ENCODE measurements around the gene CHAMP1.
"Not testable (repeated sequence)": the region's sequence is repeated elsewhere in the genome, so short reads cannot be mapped to it uniquely, and the experiment has no call there.

CHAMP1 gene

GRCh38 chr13:114299604-114300305, 14.5 kb upstream of the CHAMP1 start:
- DNase-seq (ENCODE audit: low spot score) = no peak

DNA sequence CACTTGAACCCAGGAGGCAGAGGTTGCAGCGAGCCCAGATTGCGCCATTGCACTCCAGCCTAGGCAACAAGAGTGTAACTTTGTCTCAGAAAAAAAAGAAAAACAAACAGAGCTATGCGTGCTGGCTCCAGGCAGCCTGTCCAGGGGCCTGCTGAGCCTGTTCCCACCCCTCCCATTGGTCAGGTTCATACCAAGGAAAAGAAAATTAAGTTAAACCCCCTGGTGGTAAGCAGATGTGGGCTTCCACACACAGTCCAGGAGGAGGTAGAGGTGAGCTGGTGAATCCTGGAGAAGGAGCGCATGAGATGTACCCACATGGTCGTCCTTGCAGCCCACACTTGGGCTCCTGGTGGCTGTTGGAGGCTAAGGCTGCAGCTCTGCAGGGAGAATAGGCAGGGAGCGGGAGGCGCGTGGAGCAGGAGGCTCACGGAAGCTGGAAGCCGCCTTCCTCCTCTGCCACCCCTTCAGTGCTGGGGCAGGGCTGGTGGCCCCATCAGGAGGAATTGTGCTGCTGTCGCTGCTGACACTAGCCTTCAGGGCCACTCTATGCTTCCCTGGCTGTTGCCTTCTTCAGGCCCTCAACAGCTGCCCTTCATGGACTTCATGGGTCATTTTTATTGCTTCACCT, 10.5 kb upstream of the CHAMP1 start:
- DNase-seq (ENCODE audit: low spot score) = no peak

DNA sequence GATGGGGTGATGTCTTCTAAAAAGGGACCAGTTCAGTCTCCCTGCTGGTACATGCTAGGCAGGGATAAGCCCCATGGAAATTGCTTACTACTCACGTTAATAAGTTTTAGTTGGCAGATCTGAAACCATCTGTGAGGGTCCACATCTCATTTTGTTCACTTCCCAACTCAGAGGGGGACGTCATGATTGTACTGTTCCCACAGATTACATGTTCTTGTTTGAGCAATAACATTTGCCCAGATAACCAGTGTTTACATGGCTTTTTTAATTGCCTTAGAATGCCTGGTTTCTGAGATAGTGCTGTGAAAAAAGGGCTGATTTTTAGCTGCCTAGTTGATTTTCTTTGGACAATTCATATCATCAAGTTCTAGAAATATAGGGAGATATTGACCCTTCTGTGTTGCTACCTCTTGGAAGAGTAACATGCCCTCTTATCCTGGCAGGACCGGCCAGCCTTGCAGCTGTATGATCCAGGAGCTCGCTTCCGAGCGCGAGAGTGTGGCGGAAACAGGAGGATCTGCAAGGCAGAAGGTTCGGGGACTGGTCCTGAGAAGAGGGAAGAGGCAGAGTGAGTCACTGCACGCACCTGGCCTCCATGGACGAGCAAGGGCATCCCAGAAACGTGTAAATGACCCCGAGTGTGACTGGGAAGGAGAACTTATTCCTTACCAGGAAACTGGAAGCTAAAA, 9.8 kb upstream of the CHAMP1 start:
- no peak for DNase-seq (ENCODE audit: low spot score)

DNA sequence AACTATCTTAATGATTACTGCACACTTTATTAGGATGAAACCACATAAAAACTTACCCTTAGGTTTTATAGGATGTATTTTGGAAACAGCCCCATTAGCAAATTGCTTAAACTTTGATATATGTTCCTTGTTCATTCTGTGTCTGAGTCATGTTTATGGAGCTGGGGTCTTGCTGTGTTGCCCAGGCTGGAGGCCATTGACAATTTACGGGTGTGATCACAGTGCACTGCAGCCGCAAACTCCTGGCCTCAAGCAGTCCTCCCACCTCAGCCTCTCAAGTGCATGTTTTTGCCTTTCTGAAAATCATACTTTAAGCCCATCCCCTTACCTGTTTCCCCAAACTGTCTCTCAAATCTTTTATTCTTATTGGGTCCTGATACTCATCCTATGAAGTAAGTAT, 5.2 kb upstream of the CHAMP1 start:
- DNase-seq (ENCODE audit: low spot score) = no peak

- DNase-seq (ENCODE audit: low spot score) = no peak
Observed at GRCh38 chr13:114309806-114310410, 4.4 kb upstream of the CHAMP1 start.

GRCh38 chr13:114310956-114311355, 3.3 kb upstream of the CHAMP1 start:
- no peak for DNase-seq (ENCODE audit: low spot score)

- no peak for DNase-seq (ENCODE audit: low spot score)
Observed at GRCh38 chr13:114311387-114311786, 2.9 kb upstream of the CHAMP1 start.

- DNase-seq (ENCODE audit: low spot score) = no peak
Observed at GRCh38 chr13:114311908-114312307, 2.4 kb upstream of the CHAMP1 start.

GRCh38 chr13:114313061-114313860, 1.0 kb upstream of the CHAMP1 start:
- no peak for DNase-seq (ENCODE audit: low spot score)

GRCh38 chr13:114315074-114315785, 927 bp downstream of the CHAMP1 start:
- no peak for DNase-seq (ENCODE audit: low spot score)

DNA sequence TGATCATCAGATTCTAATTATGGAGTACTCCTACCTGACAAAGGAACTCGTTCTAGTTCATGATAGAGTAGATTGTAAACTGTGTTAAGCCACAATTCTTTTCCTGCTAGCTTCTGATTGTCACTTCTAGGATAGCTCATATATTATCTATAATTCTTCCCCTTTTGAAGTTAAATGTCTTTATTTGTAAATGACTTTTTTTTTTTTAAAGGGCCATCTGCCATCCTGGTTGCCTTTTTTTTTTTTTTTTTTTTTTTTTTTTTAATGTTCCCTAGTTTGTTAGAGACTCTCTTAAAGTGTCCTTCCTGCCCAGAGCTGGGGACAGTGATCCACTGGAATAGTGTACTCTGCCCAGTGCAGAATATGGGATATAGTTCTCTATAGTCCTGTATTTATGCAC, 4.3 kb downstream of the CHAMP1 start:
- DNase-seq (ENCODE audit: low spot score) = no peak

GRCh38 chr13:114319441-114319913, 5.2 kb downstream of the CHAMP1 start:
- no peak for DNase-seq (ENCODE audit: low spot score)

DNA sequence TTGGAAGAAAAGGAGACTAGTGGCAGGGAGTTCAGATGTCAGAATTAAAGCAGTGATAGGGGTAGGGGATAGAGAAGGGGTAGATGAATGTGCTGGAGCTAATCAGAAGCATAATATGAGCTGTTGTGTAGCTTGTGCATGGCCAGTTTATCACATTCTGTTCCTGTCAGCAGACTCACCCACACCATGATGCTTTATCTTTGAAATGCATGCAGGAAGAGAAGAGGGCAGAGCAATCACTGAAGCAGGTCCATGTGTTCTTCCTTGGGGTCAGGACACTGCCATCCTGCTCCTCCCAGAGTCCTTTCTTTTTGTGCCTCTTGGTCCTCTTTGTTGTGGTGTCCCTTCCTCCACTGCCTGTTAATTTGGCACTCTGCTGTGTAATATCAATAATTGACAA, 5.8 kb downstream of the CHAMP1 start:
- DNase-seq (ENCODE audit: low spot score) = no peak

GRCh38 chr13:114321256-114321655, 7.0 kb downstream of the CHAMP1 start:
- no peak for DNase-seq (ENCODE audit: low spot score)

DNA sequence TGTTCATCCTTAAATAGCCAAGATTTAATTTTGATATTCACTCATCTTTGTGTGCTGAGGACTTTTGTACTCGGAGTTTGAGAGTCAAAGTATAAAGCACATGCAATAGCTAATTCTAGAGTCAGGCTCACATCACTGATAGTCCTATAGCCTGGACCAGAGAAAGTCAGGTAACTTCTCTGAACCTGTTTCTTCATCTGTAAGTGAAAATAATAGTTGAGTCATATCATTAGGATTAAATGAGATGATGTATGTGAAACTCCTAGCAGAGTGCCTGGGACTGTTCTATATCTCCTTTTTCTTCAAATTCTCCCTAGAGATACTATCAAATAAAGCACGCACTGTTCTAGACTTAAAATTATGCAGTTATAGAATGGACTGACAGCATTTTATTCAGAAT, 9.0 kb downstream of the CHAMP1 start:
- DNase-seq (ENCODE audit: low spot score) = no peak

GRCh38 chr13:114324334-114324733, 10.0 kb downstream of the CHAMP1 start:
- DNase-seq (ENCODE audit: low spot score) = no peak

DNA sequence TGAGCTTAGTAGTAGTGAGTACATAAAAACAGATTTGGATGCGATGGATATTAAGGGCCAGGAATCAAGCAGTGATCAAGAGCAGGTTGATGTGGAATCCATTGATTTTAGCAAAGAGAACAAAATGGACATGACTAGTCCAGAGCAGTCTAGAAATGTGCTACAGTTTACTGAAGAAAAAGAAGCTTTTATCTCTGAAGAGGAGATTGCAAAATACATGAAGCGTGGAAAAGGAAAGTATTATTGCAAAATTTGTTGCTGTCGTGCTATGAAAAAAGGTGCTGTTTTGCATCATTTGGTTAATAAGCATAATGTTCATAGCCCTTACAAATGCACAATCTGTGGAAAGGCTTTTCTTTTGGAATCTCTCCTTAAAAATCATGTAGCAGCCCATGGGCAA, 11.4 kb downstream of the CHAMP1 start:
- DNase-seq (ENCODE audit: low spot score) = no peak

DNA sequence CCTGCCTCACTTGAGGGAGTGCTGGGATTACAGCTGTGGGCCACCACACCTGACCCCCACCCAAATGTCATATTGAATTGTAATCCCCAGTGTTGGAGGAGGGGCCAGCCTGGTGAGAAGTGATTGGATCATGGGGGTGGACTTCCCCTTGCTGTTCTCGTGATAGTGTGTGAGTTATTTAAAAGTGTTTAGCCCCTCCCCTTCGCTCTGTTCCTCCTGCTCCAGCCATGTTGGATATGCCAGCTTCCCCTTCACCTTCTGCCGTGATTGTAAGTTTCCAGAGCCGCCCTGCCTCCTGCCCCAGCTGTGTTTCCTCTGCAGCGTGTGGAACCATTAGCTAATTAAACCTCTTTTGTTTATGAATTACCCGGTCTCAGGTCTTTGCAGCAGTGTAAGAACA, 13.7 kb downstream of the CHAMP1 start:
- DNase-seq (ENCODE audit: low spot score) = no peak

GRCh38 chr13:114328595-114328994, 14.3 kb downstream of the CHAMP1 start:
- DNase-seq (ENCODE audit: low spot score) = no peak

DNA sequence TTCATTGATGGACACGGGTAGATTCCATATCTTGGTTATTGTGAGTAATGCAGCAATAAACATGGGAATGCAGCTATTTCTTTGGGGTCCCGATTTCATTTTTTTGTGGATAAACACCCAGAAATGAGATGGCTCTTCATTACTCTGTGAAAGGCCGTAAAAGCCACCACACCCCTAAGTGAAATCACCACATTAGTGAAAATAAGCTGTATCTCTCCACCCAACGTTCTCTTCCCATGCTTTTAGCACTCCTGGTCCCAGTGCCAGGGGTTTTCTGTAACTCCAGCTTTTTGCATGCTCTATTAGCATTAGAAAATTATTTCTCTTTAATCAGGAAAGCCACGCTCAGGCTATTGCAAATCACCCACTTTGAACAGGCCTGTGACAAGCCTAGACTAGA, 15.8 kb downstream of the CHAMP1 start:
- DNase-seq (ENCODE audit: low spot score) = no peak

DNA sequence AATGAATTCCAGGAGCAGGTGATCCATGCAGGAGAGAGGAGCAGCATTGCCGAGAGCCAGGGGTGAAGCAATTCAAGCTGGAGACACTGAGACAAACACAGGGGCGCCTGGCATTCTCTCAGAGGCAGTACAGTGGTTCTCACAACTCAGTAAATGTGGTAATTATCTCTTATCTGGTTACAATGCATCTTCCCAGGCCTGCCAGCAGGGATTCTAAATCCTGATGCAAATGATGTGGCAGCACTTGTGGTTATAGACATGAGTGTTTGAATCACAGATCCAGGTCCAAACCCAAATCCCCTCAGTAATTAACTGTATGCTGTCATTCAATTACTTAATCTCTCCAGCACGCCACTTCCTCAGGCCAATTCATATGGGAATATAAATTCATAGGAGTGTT, 19.6 kb downstream of the CHAMP1 start:
- not testable (repeated sequence) for DNase-seq (ENCODE audit: low spot score)
